GM18508 (cell line): ENCODE measurements around the gene BST1.

Experiments used
- ATAC-seq: cut with Tn5 transposase; IDR thresholded peaks from one replicate; pipeline ENCODE4 v1.9.1; 2021; ENCODE audit warnings: moderate number of reproducible peaks; ENCODE audit not compliant: insufficient read depth, unreplicated experiment

BST1 gene

GRCh38 chr4:15702941-15703403 lies at the start of gene BST1:
TSS of gene BST1 (plus strand) at chr4:15703065. CDS start at chr4:15703145, 80 bp downstream.
- ATAC-seq, result no peak

GRCh38 chr4:15653420-15653819 lies 49.4 kb upstream of the BST1 start:
- no peak for ATAC-seq

- ATAC-seq, result peak; percentile 31
These were observed 48.8 kb upstream of the BST1 start for GRCh38 chr4:15653864-15654592.

- ATAC-seq, result peak; percentile 19
These were observed 48.2 kb upstream of the BST1 start for GRCh38 chr4:15654593-15655222.

GRCh38 chr4:15655223-15656037 lies 47.4 kb upstream of the BST1 start, which contains the start of gene FBXL5:
TSS of gene FBXL5 (minus strand) at chr4:15655357. CDS start at chr4:15655287, 70 bp downstream.
- peak; percentile 30 for ATAC-seq

- no peak for ATAC-seq
These were observed 46.8 kb upstream of the BST1 start for GRCh38 chr4:15656038-15656470.

- no peak for ATAC-seq
These were observed 45.5 kb upstream of the BST1 start for GRCh38 chr4:15657366-15657765.

- no peak for ATAC-seq
These were observed 44.6 kb upstream of the BST1 start for GRCh38 chr4:15658136-15658770.

GRCh38 chr4:15658781-15659180 lies 44.1 kb upstream of the BST1 start:
- no peak for ATAC-seq

GRCh38 chr4:15659768-15660570 lies 42.9 kb upstream of the BST1 start:
- ATAC-seq, result no peak

- no peak for ATAC-seq
These were observed 37.0 kb upstream of the BST1 start for GRCh38 chr4:15665753-15666365.

GRCh38 chr4:15667006-15667405 lies 35.9 kb upstream of the BST1 start:
- no peak for ATAC-seq

GRCh38 chr4:15668566-15669435 lies 34.1 kb upstream of the BST1 start:
- ATAC-seq, result no peak

GRCh38 chr4:15670576-15670975 lies 32.3 kb upstream of the BST1 start:
- no peak for ATAC-seq

- ATAC-seq, result no peak
These were observed 30.8 kb upstream of the BST1 start for GRCh38 chr4:15672101-15672500.

- no peak for ATAC-seq
These were observed 29.5 kb upstream of the BST1 start for GRCh38 chr4:15673337-15673736.

- no peak for ATAC-seq
These were observed 28.8 kb upstream of the BST1 start for GRCh38 chr4:15674046-15674445.

- no peak for ATAC-seq
These were observed 27.9 kb upstream of the BST1 start for GRCh38 chr4:15674926-15675325.
